HFFc6 (cell line): Measurements from ENCODE around the gene MOGAT1. TPM values are rescaled to one million over a fixed set of nuclear protein-coding genes. Genes with fewer than 3 reads are reported as not detected.
A peak's percentile ranks its signal among the peaks of the same experiment; 100 is the strongest.

Experiments
- DNase-seq: peaks from one replicate; pipeline ENCODE4 v3.0.0-alpha.2; 2018
- H3K27ac Mint-ChIP-seq: 2 replicates; pipeline ENCODE4 v1.8.0; 2020; ENCODE audit warnings: mild to moderate bottlenecking, mixed read lengths
- H3K27me3 Mint-ChIP-seq: 2 replicates; pipeline ENCODE4 v1.8.0; 2021; ENCODE audit warnings: mild to moderate bottlenecking, moderate library complexity, mixed read lengths; ENCODE audit not compliant: insufficient read depth
- H3K36me3 Mint-ChIP-seq: 2 replicates; pipeline ENCODE4 v1.8.0; 2021; ENCODE audit warnings: low read depth, mixed read lengths
- H3K4me1 Mint-ChIP-seq: 2 replicates; pipeline ENCODE4 v1.8.0; 2020; ENCODE audit warnings: low read depth, mixed read lengths
- H3K4me3 Mint-ChIP-seq: 2 replicates; pipeline ENCODE4 v1.8.0; 2020; ENCODE audit warnings: mild to moderate bottlenecking, moderate library complexity, mixed read lengths
- H3K9me3 Mint-ChIP-seq: 2 replicates; pipeline ENCODE4 v1.8.0; 2020; ENCODE audit warnings: mild to moderate bottlenecking, mixed read lengths
- CTCF ChIP-seq: fragments of 200-600 bp; sonication (generic); IDR thresholded peaks from 2 replicates; pipeline ENCODE4 v1.5.0; 2021; ENCODE audit warnings: antibody characterized with exemption, mild to moderate bottlenecking
- total RNA-seq, 6 experiments: library from RNA; stranded (reverse); fragmentation: NEBNext Ultra II Directional; extraction: Animal tissue kit (Norgen Biotek cat#: 25700); gene quantifications; 2 replicates in 1 of 6; 3 replicates in 5 of 6; pipeline ENCODE4 v1.2.3, GENCODE V29; 2021

Gene MOGAT1
- total RNA-seq, 6 experiments from 2014 or later, result not detected

GRCh38 chr2:222670191-222671038 lies 1.0 kb upstream of the MOGAT1 start:
- peaks cover 53% of the 10 kb centered on the region for H3K27me3 Mint-ChIP-seq
- TF ChIP-seq CTCF, result no peak
- DNase-seq, result no peak
- no peaks in the 10 kb centered on the region; the same call in 1 of the 2 replicates for H3K36me3 Mint-ChIP-seq
- peaks cover 8% of the 10 kb centered on the region for H3K4me1 Mint-ChIP-seq
- H3K9me3 Mint-ChIP-seq, result no peaks in the 10 kb centered on the region
- no peak overlapping the region for H3K4me3 Mint-ChIP-seq
- no peak overlapping the region for H3K27ac Mint-ChIP-seq

- TF ChIP-seq CTCF, result no peak
- Mint-ChIP-seq H3K4me3 (peak overlapping the region; percentile 45), H3K4me1 (peaks cover 8% of the 10 kb centered on the region), H3K9me3 (no peaks in the 10 kb centered on the region), H3K27ac (no peak overlapping the region), H3K27me3 (peaks cover 44% of the 10 kb centered on the region), H3K36me3 (no peaks in the 10 kb centered on the region; the same call in 1 of the 2 replicates)
- no peak for DNase-seq
Measured at GRCh38 chr2:222672068-222672401, 577 bp downstream of the MOGAT1 start.

- no peak for DNase-seq
- Mint-ChIP-seq H3K9me3 (no peaks in the 10 kb centered on the region), H3K4me3 (no peak overlapping the region), H3K36me3 (no peaks in the 10 kb centered on the region; the same call in 1 of the 2 replicates), H3K4me1 (peaks cover 8% of the 10 kb centered on the region), H3K27ac (no peak overlapping the region), H3K27me3 (peaks cover 41% of the 10 kb centered on the region)
- TF ChIP-seq CTCF, result no peak
Measured at GRCh38 chr2:222673273-222673672, 1.8 kb downstream of the MOGAT1 start.

- peaks cover 39% of the 10 kb centered on the region for H3K27me3 Mint-ChIP-seq
- no peaks in the 10 kb centered on the region for H3K9me3 Mint-ChIP-seq
- H3K36me3 Mint-ChIP-seq, result no peaks in the 10 kb centered on the region; the same call in 1 of the 2 replicates
- TF ChIP-seq CTCF, result no peak
- no peak overlapping the region for H3K27ac Mint-ChIP-seq
- DNase-seq, result no peak
- no peak overlapping the region for H3K4me3 Mint-ChIP-seq
- H3K4me1 Mint-ChIP-seq, result peaks cover 8% of the 10 kb centered on the region
Measured at GRCh38 chr2:222673883-222674282, 2.4 kb downstream of the MOGAT1 start.

GRCh38 chr2:222677981-222678380 lies 6.5 kb downstream of the MOGAT1 start:
- Mint-ChIP-seq H3K4me1 (no peaks in the 10 kb centered on the region), H3K4me3 (no peak overlapping the region), H3K27ac (no peak overlapping the region), H3K36me3 (no peaks in the 10 kb centered on the region), H3K9me3 (no peaks in the 10 kb centered on the region), H3K27me3 (peaks cover 37% of the 10 kb centered on the region)
- DNase-seq, result no peak
- peak; percentile 38 for TF ChIP-seq CTCF
